GM12878 (cell line): ENCODE measurements around the gene PELI2. TPM values are rescaled to one million over a fixed set of nuclear protein-coding genes. Genes with fewer than 3 reads are reported as not detected.

Source experiments
- ATAC-seq: fragments of 200-7000 bp; cut with Tn5 transposase; 3 replicates; pipeline ENCODE4 v1.9.1; 2020; ENCODE audit warnings: mild to moderate bottlenecking, moderate library complexity
- BruUV-seq: library from RNA; stranded (reverse); fragments of 400-500 nt; replicated peaks from 2 replicates; lab custom pipeline; 2021; lab: Mats Ljungman, UMichigan
- CTCF ChIA-PET: fragments of 300-600 bp; sonication (Branson Sonifier 250); formaldehyde crosslinking; extraction: SDS; loops from one replicate; lab custom pipeline; 2021; ENCODE audit warnings: inconsistent platforms; lab: Yijun Ruan, JAX
- POLR2A ChIA-PET: fragments of 350-600 bp; formaldehyde crosslinking; extraction: SDS; loops from one replicate; lab custom pipeline; 2021; ENCODE audit warnings: inconsistent platforms; lab: Charles Lee
- RAD21 ChIA-PET: fragments of 300-600 bp; sonication (Branson Sonifier 250); formaldehyde crosslinking; loops from one replicate; lab custom pipeline; 2023; ENCODE audit warnings: antibody characterized with exemption; ENCODE audit not compliant: unreplicated experiment; lab: Charles Lee
- SMC1A ChIA-PET: fragments of 300-600 bp; sonication (Branson Sonifier 250); formaldehyde crosslinking; loops from one replicate; lab custom pipeline; 2023; ENCODE audit not compliant: unreplicated experiment, uncharacterized antibody; lab: Charles Lee
- DNase-seq: peaks from one replicate; pipeline ENCODE4 v3.0.0-alpha.2; 2011; ENCODE audit warnings: low read depth, low spot score
- FAIRE-seq: peaks from 3 replicates; lab custom pipeline; 2011; peaks lifted over from hg19 to GRCh38; lab: Jason Lieb, UNC
- H2AFZ ChIP-seq: 2 replicates; pipeline ENCODE4 v1.6.0; 2011; ENCODE audit warnings: low read depth, low read length, control low read depth; ENCODE audit not compliant: control insufficient read depth
- H3K27ac ChIP-seq: 2 replicates; pipeline ENCODE4 v1.5.1; 2011; ENCODE audit warnings: control low read depth; ENCODE audit not compliant: control insufficient read depth, insufficient read depth
- H3K27me3 ChIP-seq, 2 experiments: replicated peaks in 1 of 2; 2 replicates each; pipeline versions ENCODE4 v1.6.0 to v1.6.1; 2011; ENCODE audit warnings: low read length in 1 of 2; ENCODE audit not compliant: control insufficient read depth in 2 of 2, insufficient read depth in 2 of 2
- H3K36me3 ChIP-seq, 2 experiments: 2 replicates each; pipeline ENCODE4 v1.5.1; 2011; ENCODE audit warnings: low read length in 1 of 2; ENCODE audit not compliant: control insufficient read depth in 2 of 2, insufficient read depth in 2 of 2
- H3K4me1 ChIP-seq: 2 replicates; pipeline ENCODE4 v1.6.1; 2011; ENCODE audit warnings: mild to moderate bottlenecking, low read length, moderate library complexity, mixed read lengths; ENCODE audit not compliant: control insufficient read depth, insufficient read depth
- H3K4me2 ChIP-seq: 2 replicates; pipeline ENCODE4 v1.6.0; 2011; ENCODE audit warnings: control low read depth; ENCODE audit not compliant: control insufficient read depth, insufficient read depth
- H3K4me3 ChIP-seq: fragments of 200-600 bp; sonication (generic); 2 replicates; pipeline ENCODE4 v1.5.1; 2016
- H3K79me2 ChIP-seq: 2 replicates; pipeline ENCODE4 v1.6.0; 2011; ENCODE audit warnings: low read length; ENCODE audit not compliant: control insufficient read depth, insufficient read depth
- H3K9ac ChIP-seq: 2 replicates; pipeline ENCODE4 v1.8.0; 2011; ENCODE audit warnings: low read length, control low read depth, mixed read lengths; ENCODE audit not compliant: control insufficient read depth, insufficient read depth
- H3K9me3 ChIP-seq: replicated peaks from 3 replicates; pipeline ENCODE4 v1.5.1; 2011; ENCODE audit warnings: mild to moderate bottlenecking, low read length; ENCODE audit not compliant: control insufficient read depth, insufficient read depth
- H4K20me1 ChIP-seq: 2 replicates; pipeline ENCODE4 v1.6.0; 2011; ENCODE audit not compliant: control insufficient read depth, insufficient read depth
- GABPA ChIP-seq: IDR thresholded peaks from 2 replicates; pipeline ENCODE4 v1.6.1; 2014; ENCODE audit warnings: antibody characterized with exemption, low read depth, mild to moderate bottlenecking, inconsistent platforms
- IKZF1 ChIP-seq: fragments of 450-650 bp; conservative IDR thresholded peaks from 2 replicates; pipeline ENCODE4 v1.6.1; 2017; ENCODE audit warnings: antibody characterized with exemption, mild to moderate bottlenecking
- NFXL1 ChIP-seq: fragments of 450-650 bp; IDR thresholded peaks from 2 replicates; pipeline ENCODE4 v1.6.1; 2017; ENCODE audit warnings: antibody characterized with exemption, mild to moderate bottlenecking, borderline replicate concordance
- NR2C1 ChIP-seq: fragments of 450-650 bp; IDR thresholded peaks from 2 replicates; pipeline ENCODE4 v1.6.1; 2017; ENCODE audit warnings: antibody characterized with exemption, mild to moderate bottlenecking, moderate library complexity
- PAX5 ChIP-seq: IDR thresholded peaks from 2 replicates; pipeline ENCODE4 v1.6.1; 2011; ENCODE audit warnings: low read depth, low read length, borderline replicate concordance
- POU2F2 ChIP-seq: IDR thresholded peaks from 3 replicates; pipeline ENCODE4 v1.6.1; 2011; ENCODE audit warnings: low read depth, mild to moderate bottlenecking, low read length, borderline replicate concordance
- RFX5 ChIP-seq: IDR thresholded peaks from 2 replicates; pipeline ENCODE4 v1.6.1; 2011; ENCODE audit warnings: low read depth, low read length, improper control_type of control experiment
- SMAD1 ChIP-seq: fragments of 450-650 bp; IDR thresholded peaks from 2 replicates; pipeline ENCODE4 v1.6.1; 2018; ENCODE audit warnings: mild to moderate bottlenecking, low read depth; ENCODE audit not compliant: partially characterized antibody
- SREBF1 ChIP-seq: IDR thresholded peaks from 2 replicates; pipeline ENCODE4 v1.6.1; 2012; ENCODE audit warnings: mild to moderate bottlenecking, low read length
- ZBTB40 ChIP-seq: fragments of 450-650 bp; IDR thresholded peaks from 2 replicates; pipeline ENCODE4 v1.6.1; 2016; ENCODE audit warnings: mild to moderate bottlenecking, moderate library complexity, borderline replicate concordance
- ZSCAN29 ChIP-seq: fragments of 450-650 bp; IDR thresholded peaks from 2 replicates; pipeline ENCODE4 v1.6.1; 2017; ENCODE audit warnings: mild to moderate bottlenecking, moderate library complexity
- WGBS: methylation state at CpG from one replicate; pipeline ENCODE4 v1.1.6; 2016; ENCODE audit warnings: low lambda C conversion rate; ENCODE audit not compliant: insufficient replicate concordance, insufficient coverage; ENCODE audit errors: missing lambda C conversion rate; 5-methylcytosine and 5-hydroxymethylcytosine counted together
- in situ Hi-C: fragments of 300-500 bp; cut with MboI; formaldehyde crosslinking; loops from 9 replicates; pipeline ENCODE4 v1.14.3; 2018; ENCODE audit warnings: mixed read lengths
- intact Hi-C: fragments of 100-400 bp; cut with micrococcal nuclease; formaldehyde crosslinking; loops from one replicate; pipeline ENCODE4 v1.14.2; 2022; ENCODE audit not compliant: unreplicated experiment
- polyA plus RNA-seq, 11 experiments: library from polyadenylated mRNA; depleted of rRNA in 4 of 11; unstranded in 6 of 11; stranded (reverse) in 5 of 11; fragments of >200 nt; fragmentation: Nextera tagmentation in 4 of 11; fragmentation: Illumina TruSeq in 1 of 11; extraction: Ambion mirVana in 4 of 11; extraction: Trizol in 1 of 11; gene quantifications; 1 replicate in 1 of 11; 2 replicates in 10 of 11; pipeline versions ENCODE4 v1.2.1 to v1.2.3, GENCODE V29; 2011 to 2016; ENCODE audit warnings: inconsistent platforms in 2 of 11, missing spikeins in 2 of 11, low read depth in 1 of 11
- total RNA-seq, 4 experiments: library from RNA; depleted of rRNA in 3 of 4; stranded (reverse); fragments of >200 nt in 3 of 4; fragmentation: Illumina TruSeq in 1 of 4; extraction: Trizol in 1 of 4; gene quantifications; 2 replicates each; pipeline versions ENCODE4 v1.2.1 to v1.2.3, GENCODE V29; 2013 to 2021

Gene PELI2
- total and polyA plus RNA-seq, 10 of the 15 experiments (the other 5 are each of a cell fraction or from before 2014, with no cell fraction given), result under 0.01 to 0.10 (median 0.01) TPM; not detected in 3

- BruUV-seq, result no TSS peak
- ChIA-PET CTCF (interaction anchor here (1.3 kb wide), 1 partner anchor 41 kb away, joined by 3 read pairs; no protein-coding TSS in a partner anchor), SMC1A (no interaction called here)
These were observed 179.2 kb downstream of the PELI2 start for GRCh38 chr14:56297449-56297848.

More at GRCh38 chr14:56297449-56297848, 179.2 kb downstream of the PELI2 start:
- no peaks in the 10 kb centered on the region for H3K36me3 ChIP-seq
- DNase-seq, result no peak
- FAIRE-seq, result no peak
- H3K9me3 ChIP-seq, result no peaks in the 10 kb centered on the region
- TF ChIP-seq SREBF1, result no peak
- TF ChIP-seq IKZF1, result no peak
- TF ChIP-seq ZSCAN29, result no peak
- TF ChIP-seq SMAD1, result no peak
- no peak for TF ChIP-seq POU2F2
- TF ChIP-seq NR2C1, result no peak
- TF ChIP-seq ZBTB40, result no peak
- no peak for TF ChIP-seq PAX5
- no peak for TF ChIP-seq RFX5
- no peak for TF ChIP-seq NFXL1
- TF ChIP-seq GABPA, result no peak
- no peak for ATAC-seq
- no peak overlapping the region for H2AFZ ChIP-seq
- no peak overlapping the region for H3K4me2 ChIP-seq
- 69% methylated on average over 5 of the region's 5 CpGs for WGBS
- H3K4me3 ChIP-seq, result no peak overlapping the region
- no peak overlapping the region for H3K9ac ChIP-seq
- in situ Hi-C loops (no loop called here), intact Hi-C loops (no loop called here)
- H3K79me2 ChIP-seq, result no peaks in the 10 kb centered on the region
- ChIA-PET POLR2A (interaction anchor here (0.7 kb wide), 1 partner anchor 167 kb away, joined by 4 read pairs; no protein-coding TSS in a partner anchor), RAD21 (no interaction called here)
- H3K27ac ChIP-seq, result no peak overlapping the region
- H3K27me3 ChIP-seq, result no peaks in the 10 kb centered on the region; a peak in 1 of 4 replicates
- H4K20me1 ChIP-seq, result no peaks in the 10 kb centered on the region
- H3K4me1 ChIP-seq, result no peaks in the 10 kb centered on the region
